ENCODE results near the gene FN1. TPM values are rescaled to one million over a fixed set of nuclear protein-coding genes. Genes with fewer than 3 reads are reported as not detected.
A peak's percentile ranks its signal among the peaks of the same experiment; 100 is the strongest.

Gene FN1
- total and polyA plus RNA-seq, 11 donors, result 100 to 1,418 (median 343) TPM

- no peak overlapping the region for H3K27ac ChIP-seq
- H3K9me3 ChIP-seq, result no peaks in the 10 kb centered on the region
- intact Hi-C loops (cut with DNase I), result no loop called here
- no peaks in the 10 kb centered on the region for H3K27me3 ChIP-seq
- H3K4me1 ChIP-seq, result no peaks in the 10 kb centered on the region
- 91 to 98% (median 96%) methylated on average over 5 of the region's 5 CpGs for WGBS, 4 donors
- no peak overlapping the region for H3K4me3 ChIP-seq
- TF ChIP-seq, protein P1, sequence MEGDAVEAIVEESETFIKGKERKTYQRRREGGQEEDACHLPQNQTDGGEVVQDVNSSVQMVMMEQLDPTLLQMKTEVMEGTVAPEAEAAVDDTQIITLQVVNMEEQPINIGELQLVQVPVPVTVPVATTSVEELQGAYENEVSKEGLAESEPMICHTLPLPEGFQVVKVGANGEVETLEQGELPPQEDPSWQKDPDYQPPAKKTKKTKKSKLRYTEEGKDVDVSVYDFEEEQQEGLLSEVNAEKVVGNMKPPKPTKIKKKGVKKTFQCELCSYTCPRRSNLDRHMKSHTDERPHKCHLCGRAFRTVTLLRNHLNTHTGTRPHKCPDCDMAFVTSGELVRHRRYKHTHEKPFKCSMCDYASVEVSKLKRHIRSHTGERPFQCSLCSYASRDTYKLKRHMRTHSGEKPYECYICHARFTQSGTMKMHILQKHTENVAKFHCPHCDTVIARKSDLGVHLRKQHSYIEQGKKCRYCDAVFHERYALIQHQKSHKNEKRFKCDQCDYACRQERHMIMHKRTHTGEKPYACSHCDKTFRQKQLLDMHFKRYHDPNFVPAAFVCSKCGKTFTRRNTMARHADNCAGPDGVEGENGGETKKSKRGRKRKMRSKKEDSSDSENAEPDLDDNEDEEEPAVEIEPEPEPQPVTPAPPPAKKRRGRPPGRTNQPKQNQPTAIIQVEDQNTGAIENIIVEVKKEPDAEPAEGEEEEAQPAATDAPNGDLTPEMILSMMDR (IDR thresholded peaks at IDR 0.05), result no peak
- TF ChIP-seq POLR2A (IDR thresholded peaks at IDR 0.05), result no peak
- H3K36me3 ChIP-seq, result peaks cover 0 to 100% (median 76%) of the 10 kb centered on the region in 9 donors
- ATAC-seq (no peak), DNase-seq (no peak)
Measured at GRCh38 chr2:215391531-215391930, 44.3 kb downstream of the FN1 start.

DNA sequence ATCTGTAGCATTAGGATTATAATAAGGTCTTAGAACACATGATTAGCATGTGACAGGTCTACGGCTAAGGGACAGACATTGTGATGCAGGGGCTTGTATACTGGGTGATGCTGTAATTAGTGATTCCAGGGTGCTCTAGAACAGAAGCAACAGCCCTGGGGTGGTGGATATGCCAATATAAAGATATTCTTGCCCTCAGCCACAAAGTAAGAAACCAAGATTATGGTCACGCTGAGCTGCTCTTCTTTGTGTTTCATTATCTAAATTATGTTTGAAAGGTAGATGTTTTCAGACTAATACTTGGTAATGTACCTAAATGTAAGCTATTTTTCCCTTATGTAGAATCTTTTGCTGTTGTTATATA lies 45.3 kb downstream of the FN1 start:
- intact Hi-C loops (cut with DNase I), result no loop called here
- Histone ChIP-seq H3K9me3 (no peaks in the 10 kb centered on the region), H3K27ac (no peak overlapping the region), H3K36me3 (peaks cover 0 to 100% (median 79%) of the 10 kb centered on the region in 9 donors), H3K4me1 (no peaks in the 10 kb centered on the region), H3K27me3 (no peaks in the 10 kb centered on the region), H3K4me3 (no peak overlapping the region)
- no peak for TF ChIP-seq POLR2A (IDR thresholded peaks at IDR 0.05)
- TF ChIP-seq, protein P1 (IDR thresholded peaks at IDR 0.05), result no peak
- no peak for DNase-seq
- no peak for ATAC-seq
- WGBS, 4 donors, result 86 to 97% (median 92%) methylated on average over 2 of the region's 2 CpGs

- no peak for TF ChIP-seq POLR2A (IDR thresholded peaks at IDR 0.05)
- TF ChIP-seq, protein P1 (IDR thresholded peaks at IDR 0.05), result no peak
- no peak overlapping the region for H3K27ac ChIP-seq
- intact Hi-C loops (cut with DNase I), result no loop called here
- H3K27me3 ChIP-seq, result no peaks in the 10 kb centered on the region
- ATAC-seq (peak in 1 of 4 donors; percentile 6), DNase-seq (no peak)
- no peaks in the 10 kb centered on the region for H3K9me3 ChIP-seq
- no peaks in the 10 kb centered on the region for H3K4me1 ChIP-seq
- WGBS, 4 donors, result 89 to 93% (median 91%) methylated on average over 7 of the region's 7 CpGs
- no peak overlapping the region for H3K4me3 ChIP-seq
- peaks cover 0 to 100% (median 76%) of the 10 kb centered on the region in 9 donors for H3K36me3 ChIP-seq
Measured at GRCh38 chr2:215388002-215388728, 47.7 kb downstream of the FN1 start.

GRCh38 chr2:215386566-215386965 lies 49.3 kb downstream of the FN1 start:
- H3K27ac ChIP-seq, result no peak overlapping the region
- peaks cover 0 to 100% (median 75%) of the 10 kb centered on the region in 9 donors for H3K36me3 ChIP-seq

More at GRCh38 chr2:215386566-215386965, 49.3 kb downstream of the FN1 start:
- DNase-seq, result no peak
- intact Hi-C loops (cut with DNase I), result no loop called here
- H3K27me3 ChIP-seq, result no peaks in the 10 kb centered on the region
- WGBS, 4 donors, result 97 to 99% (median 98%) methylated on average over 7 of the region's 7 CpGs
- no peak overlapping the region for H3K4me3 ChIP-seq
- TF ChIP-seq POLR2A (IDR thresholded peaks at IDR 0.05), result no peak
- TF ChIP-seq, protein P1 (IDR thresholded peaks at IDR 0.05), result no peak
- H3K9me3 ChIP-seq, result no peaks in the 10 kb centered on the region
- no peak for ATAC-seq
- H3K4me1 ChIP-seq, result no peaks in the 10 kb centered on the region
